Memory B cell (primary cell): Measurements from ENCODE around the gene TSPAN5.
A peak's percentile ranks its signal among the peaks of the same experiment; 100 is the strongest.
"Not testable (repeated sequence)": the region's sequence is repeated elsewhere in the genome, so short reads cannot be mapped to it uniquely, and the experiment has no call there.

Experiments
- ATAC-seq: fragments of 150-1000 bp; cut with Tn5 transposase; 2 replicates; pipeline ENCODE4 v1.10.0; 2021; ENCODE audit warnings: low read depth, mild to moderate bottlenecking, moderate library complexity
- DNase-seq, 2 donors: peaks; one replicate each; pipeline ENCODE4 v3.0.0; 2022; ENCODE audit warnings: low spot score in 2 of 2
- H3K27ac Mint-ChIP-seq: one replicate; pipeline ENCODE4 v1.8.0; 2022; ENCODE audit warnings: mild to moderate bottlenecking, moderate library complexity, mixed read lengths
- H3K27me3 Mint-ChIP-seq: one replicate; pipeline ENCODE4 v1.8.0; 2022; ENCODE audit warnings: mixed read lengths
- H3K36me3 Mint-ChIP-seq: one replicate; pipeline ENCODE4 v1.8.0; 2022; ENCODE audit warnings: mild to moderate bottlenecking, mixed read lengths
- H3K4me1 Mint-ChIP-seq: one replicate; pipeline ENCODE4 v1.8.0; 2022; ENCODE audit warnings: mixed read lengths
- H3K4me3 Mint-ChIP-seq: one replicate; pipeline ENCODE4 v1.8.0; 2022; ENCODE audit warnings: mild to moderate bottlenecking, moderate library complexity, mixed read lengths
- H3K9me3 Mint-ChIP-seq: one replicate; pipeline ENCODE4 v1.8.0; 2022; ENCODE audit warnings: mixed read lengths

TSPAN5 gene

GRCh38 chr4:98484031-98484430, 174.4 kb downstream of the TSPAN5 start:
- no peak overlapping the region for H3K4me3 Mint-ChIP-seq
- no peak for DNase-seq
- no peaks in the 10 kb centered on the region for H3K9me3 Mint-ChIP-seq
- ATAC-seq = no peak
- H3K36me3 Mint-ChIP-seq = peaks cover 3% of the 10 kb centered on the region
- H3K27me3 Mint-ChIP-seq = no peaks in the 10 kb centered on the region
- no peak overlapping the region for H3K27ac Mint-ChIP-seq
- peaks cover 11% of the 10 kb centered on the region for H3K4me1 Mint-ChIP-seq

DNA sequence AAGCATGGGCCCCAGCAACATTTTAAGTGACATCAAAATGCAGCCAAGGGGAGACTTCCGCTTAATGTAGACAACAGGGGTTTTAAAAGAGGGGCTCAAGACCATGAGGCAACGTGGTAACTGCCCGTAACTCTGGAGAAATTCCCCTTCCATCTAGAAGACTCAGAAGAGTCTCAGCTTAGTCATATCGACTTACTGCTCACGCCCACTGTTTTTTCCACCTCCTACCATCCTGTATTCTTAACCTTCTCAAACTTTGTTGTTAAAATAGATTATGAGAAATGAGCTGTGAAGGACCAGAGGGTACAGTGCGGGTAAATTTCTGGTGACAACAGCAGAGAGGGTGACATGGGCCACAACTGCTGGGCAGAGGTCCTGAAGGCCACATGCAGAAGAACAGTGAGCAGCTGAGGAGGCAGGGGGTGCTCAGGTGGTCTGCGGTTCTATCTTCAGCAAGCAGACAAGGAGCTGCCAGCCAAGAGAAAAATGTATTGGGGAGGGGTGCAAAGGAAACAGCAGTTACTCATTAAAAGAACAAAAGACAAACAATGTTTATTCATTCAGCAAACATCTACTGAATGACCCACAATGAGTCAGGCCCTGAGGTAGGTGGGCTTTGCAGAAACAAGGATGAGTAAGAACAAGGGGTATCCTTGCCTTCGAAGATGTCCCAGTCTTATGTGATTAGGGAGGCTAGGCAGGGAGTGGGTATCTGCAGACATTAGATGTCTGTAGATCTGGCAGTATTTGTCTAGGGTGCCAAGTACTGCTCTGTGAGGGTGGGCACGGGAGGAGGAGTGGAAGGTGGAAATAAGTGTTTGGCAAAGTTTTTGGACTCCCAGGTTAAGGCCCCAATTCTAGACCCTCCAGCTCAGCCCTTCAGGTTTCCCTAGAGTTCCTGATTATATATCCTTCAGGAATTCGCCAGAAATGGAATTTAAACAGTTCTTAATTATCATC, 175.3 kb downstream of the TSPAN5 start:
- Mint-ChIP-seq H3K27ac (peak overlapping the region; percentile 56), H3K4me1 (peaks cover 11% of the 10 kb centered on the region), H3K4me3 (no peak overlapping the region), H3K36me3 (peaks cover 8% of the 10 kb centered on the region), H3K9me3 (no peaks in the 10 kb centered on the region), H3K27me3 (no peaks in the 10 kb centered on the region)
- DNase-seq (no peak), ATAC-seq (peak; percentile 21)

GRCh38 chr4:98482503-98482846, 175.9 kb downstream of the TSPAN5 start:
- Mint-ChIP-seq H3K9me3 (no peaks in the 10 kb centered on the region), H3K27ac (peak overlapping the region; percentile 56), H3K4me3 (no peak overlapping the region), H3K27me3 (no peaks in the 10 kb centered on the region), H3K4me1 (peaks cover 11% of the 10 kb centered on the region), H3K36me3 (peaks cover 10% of the 10 kb centered on the region)
- DNase-seq (no peak), ATAC-seq (peak; percentile 12)

DNA sequence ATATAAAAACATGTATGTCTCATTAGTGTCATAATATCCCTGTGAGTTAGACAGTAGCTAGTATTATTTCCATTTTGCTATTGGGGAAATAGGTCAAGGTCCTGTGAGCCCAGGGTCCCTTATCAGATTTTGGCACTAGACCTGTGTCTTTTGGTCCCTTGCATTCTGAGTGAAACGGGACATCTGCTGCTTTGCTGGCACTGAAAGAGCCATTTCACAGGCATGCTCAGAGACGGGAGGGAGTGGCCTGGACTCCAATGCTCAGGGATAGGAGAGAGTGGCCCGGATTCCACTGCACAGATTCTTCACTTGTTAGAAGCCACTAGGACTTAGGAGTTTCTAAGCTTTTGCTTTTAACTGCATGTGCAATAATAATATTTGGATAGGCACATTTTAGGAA, 177.2 kb downstream of the TSPAN5 start:
- H3K4me1 Mint-ChIP-seq = peaks cover 11% of the 10 kb centered on the region
- no peak for ATAC-seq
- peaks cover 10% of the 10 kb centered on the region for H3K36me3 Mint-ChIP-seq
- no peaks in the 10 kb centered on the region for H3K27me3 Mint-ChIP-seq
- no peaks in the 10 kb centered on the region for H3K9me3 Mint-ChIP-seq
- DNase-seq = no peak
- H3K27ac Mint-ChIP-seq = peak overlapping the region; percentile 56
- H3K4me3 Mint-ChIP-seq = no peak overlapping the region

DNA sequence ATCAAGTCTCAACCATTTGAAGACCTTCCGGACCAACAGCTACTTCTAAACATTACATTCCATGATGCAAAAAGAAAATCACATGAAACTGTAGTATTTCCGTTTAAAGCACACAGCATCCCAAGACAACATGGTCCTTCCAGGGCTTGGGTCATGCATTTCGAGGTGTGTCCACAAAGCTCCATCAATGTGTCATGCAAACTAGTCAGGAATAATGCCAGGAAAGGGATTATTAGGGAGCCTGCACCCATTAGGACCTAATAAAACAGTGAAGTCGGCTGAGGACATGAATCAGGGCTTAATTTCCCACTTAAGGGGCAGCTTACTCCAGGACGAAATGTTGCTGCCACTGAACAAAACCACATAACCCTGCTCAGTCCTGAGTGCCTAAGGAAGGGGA, 177.9 kb downstream of the TSPAN5 start:
- peaks cover 10% of the 10 kb centered on the region for H3K36me3 Mint-ChIP-seq
- no peaks in the 10 kb centered on the region for H3K9me3 Mint-ChIP-seq
- no peak for DNase-seq
- no peak overlapping the region for H3K27ac Mint-ChIP-seq
- no peaks in the 10 kb centered on the region for H3K27me3 Mint-ChIP-seq
- no peak for ATAC-seq
- peaks cover 11% of the 10 kb centered on the region for H3K4me1 Mint-ChIP-seq
- H3K4me3 Mint-ChIP-seq = no peak overlapping the region

DNA sequence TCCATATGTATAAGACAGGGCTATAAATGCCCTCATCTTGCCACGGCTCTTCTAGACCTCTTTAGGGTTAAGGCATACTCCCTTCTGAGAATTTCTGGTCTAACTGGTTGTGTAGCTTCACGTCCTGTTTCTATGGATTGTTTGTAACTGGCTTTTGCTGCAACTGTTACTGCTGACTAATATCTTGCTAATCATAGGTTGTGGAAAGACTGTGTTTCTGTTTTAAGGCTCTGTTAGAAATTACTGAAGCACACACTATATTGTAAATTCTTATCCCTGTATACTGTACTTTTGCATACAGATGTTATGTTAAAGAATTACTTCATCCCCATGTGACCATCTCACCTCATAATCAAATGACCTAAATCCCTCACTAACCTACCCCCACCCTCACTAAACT, 178.8 kb downstream of the TSPAN5 start:
- not testable (repeated sequence) for H3K9me3 Mint-ChIP-seq, H3K4me3 Mint-ChIP-seq, ATAC-seq, H3K36me3 Mint-ChIP-seq, H3K27ac Mint-ChIP-seq, DNase-seq, H3K27me3 Mint-ChIP-seq
- peaks cover 11% of the 10 kb centered on the region for H3K4me1 Mint-ChIP-seq

DNA sequence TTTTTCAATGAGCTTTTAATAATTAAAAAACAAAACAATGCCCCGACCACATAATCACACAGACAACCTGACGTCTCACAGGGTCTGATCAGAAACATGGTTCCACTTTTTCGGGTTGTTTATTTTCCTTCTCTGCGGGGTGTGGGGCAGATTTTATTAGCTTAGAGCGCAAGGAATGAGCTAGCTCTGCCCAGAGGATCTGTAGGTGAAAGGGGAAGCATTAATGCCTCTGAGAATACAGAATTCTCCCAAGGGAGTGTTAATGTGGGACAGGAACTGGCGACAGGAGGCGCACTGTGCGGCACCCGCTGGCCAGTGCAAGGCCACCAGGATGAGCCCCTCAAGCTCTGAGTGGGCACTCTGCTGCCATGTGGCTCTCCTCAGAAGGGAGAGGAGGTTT, 181.5 kb downstream of the TSPAN5 start:
- no peak for ATAC-seq
- peaks cover 12% of the 10 kb centered on the region for H3K36me3 Mint-ChIP-seq

GRCh38 chr4:98474408-98474844, 184.0 kb downstream of the TSPAN5 start:
- Mint-ChIP-seq H3K36me3 (peaks cover 14% of the 10 kb centered on the region), H3K27ac (no peak overlapping the region), H3K9me3 (no peaks in the 10 kb centered on the region), H3K4me1 (no peaks in the 10 kb centered on the region), H3K27me3 (no peaks in the 10 kb centered on the region), H3K4me3 (no peak overlapping the region)
- no peak for ATAC-seq
- no peak for DNase-seq

More for the DNA sequence above, 181.5 kb downstream of the TSPAN5 start:
- H3K4me1 Mint-ChIP-seq = no peaks in the 10 kb centered on the region
- H3K4me3 Mint-ChIP-seq = no peak overlapping the region
- H3K27me3 Mint-ChIP-seq = no peaks in the 10 kb centered on the region
- no peak overlapping the region for H3K27ac Mint-ChIP-seq
- no peak for DNase-seq
- no peaks in the 10 kb centered on the region for H3K9me3 Mint-ChIP-seq

DNA sequence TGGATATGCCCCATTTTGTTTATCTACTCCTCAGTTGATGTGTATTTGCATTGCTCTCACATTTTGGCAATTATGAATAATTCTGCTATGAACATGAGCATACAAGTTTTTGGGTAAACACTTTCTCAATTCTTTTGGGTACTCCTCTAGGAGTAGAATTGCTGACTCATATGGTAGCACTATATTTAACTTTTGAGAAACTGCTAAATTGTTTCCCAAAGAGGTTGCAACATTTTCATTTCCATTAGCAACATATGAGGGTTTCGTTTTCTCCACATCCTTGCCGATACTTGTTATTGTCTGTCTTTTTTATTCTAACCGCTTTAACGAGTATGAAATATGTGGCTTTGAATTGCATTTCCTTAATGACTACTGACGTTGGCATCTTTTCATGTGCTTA, 185.4 kb downstream of the TSPAN5 start:
- H3K4me1 Mint-ChIP-seq = no peaks in the 10 kb centered on the region
- no peak overlapping the region for H3K4me3 Mint-ChIP-seq
- no peak for DNase-seq
- peaks cover 9% of the 10 kb centered on the region for H3K36me3 Mint-ChIP-seq
- H3K27me3 Mint-ChIP-seq = no peaks in the 10 kb centered on the region
- H3K27ac Mint-ChIP-seq = no peak overlapping the region
- no peak for ATAC-seq
- no peaks in the 10 kb centered on the region for H3K9me3 Mint-ChIP-seq

- no peak for ATAC-seq
- no peak for DNase-seq
- H3K9me3 Mint-ChIP-seq = no peaks in the 10 kb centered on the region
- no peaks in the 10 kb centered on the region for H3K27me3 Mint-ChIP-seq
- peaks cover 4% of the 10 kb centered on the region for H3K4me1 Mint-ChIP-seq
- peaks cover 8% of the 10 kb centered on the region for H3K36me3 Mint-ChIP-seq
- H3K27ac Mint-ChIP-seq = no peak overlapping the region
- no peak overlapping the region for H3K4me3 Mint-ChIP-seq
Measured at GRCh38 chr4:98470831-98471230, 187.6 kb downstream of the TSPAN5 start.

- Mint-ChIP-seq H3K27ac (no peak overlapping the region), H3K27me3 (no peaks in the 10 kb centered on the region), H3K4me1 (peaks cover 4% of the 10 kb centered on the region), H3K4me3 (no peak overlapping the region), H3K9me3 (no peaks in the 10 kb centered on the region), H3K36me3 (peaks cover 8% of the 10 kb centered on the region)
- no peak for ATAC-seq
- no peak for DNase-seq
Measured at GRCh38 chr4:98470366-98470765, 188.0 kb downstream of the TSPAN5 start.

DNA sequence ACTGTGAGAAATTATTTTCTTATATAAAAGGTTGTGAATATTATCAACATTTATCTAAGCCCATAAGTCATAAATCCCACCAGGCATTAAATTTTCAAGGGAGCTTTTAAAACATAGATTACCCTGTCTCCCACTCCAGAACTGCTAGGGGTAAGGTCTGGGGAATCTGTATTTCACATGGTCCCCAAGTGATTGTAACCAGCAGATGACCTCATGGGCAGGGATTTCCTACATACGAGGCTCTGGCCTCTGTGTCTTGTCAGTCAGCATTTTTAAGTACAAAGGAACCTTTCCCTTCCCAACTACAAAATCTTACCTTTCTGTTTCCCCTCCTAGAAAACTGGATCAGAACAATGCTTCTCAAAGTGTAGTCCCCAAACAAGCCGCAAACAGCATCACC, 188.6 kb downstream of the TSPAN5 start:
- ATAC-seq (no peak), DNase-seq (no peak)
- H3K4me1 Mint-ChIP-seq = peaks cover 4% of the 10 kb centered on the region
- H3K27ac Mint-ChIP-seq = no peak overlapping the region
- H3K4me3 Mint-ChIP-seq = no peak overlapping the region
- no peaks in the 10 kb centered on the region for H3K9me3 Mint-ChIP-seq
- no peaks in the 10 kb centered on the region for H3K27me3 Mint-ChIP-seq
- H3K36me3 Mint-ChIP-seq = peaks cover 8% of the 10 kb centered on the region

- Mint-ChIP-seq H3K4me3 (no peak overlapping the region), H3K27me3 (no peaks in the 10 kb centered on the region), H3K9me3 (no peaks in the 10 kb centered on the region), H3K4me1 (peaks cover 4% of the 10 kb centered on the region), H3K27ac (no peak overlapping the region), H3K36me3 (peaks cover 8% of the 10 kb centered on the region)
- DNase-seq = no peak
- ATAC-seq = no peak
Measured at GRCh38 chr4:98468709-98469108, 189.7 kb downstream of the TSPAN5 start.

- Mint-ChIP-seq H3K27ac (no peak overlapping the region), H3K36me3 (peaks cover 6% of the 10 kb centered on the region), H3K27me3 (no peaks in the 10 kb centered on the region), H3K9me3 (no peaks in the 10 kb centered on the region), H3K4me1 (peaks cover 4% of the 10 kb centered on the region), H3K4me3 (peak overlapping the region; percentile 79)
- peak; percentile 46 to 59 for DNase-seq
- peak; percentile 96 for ATAC-seq
Measured at GRCh38 chr4:98467627-98468072, 190.8 kb downstream of the TSPAN5 start.
